Measurements from ENCODE around the gene SIK3.

Gene SIK3

DNA sequence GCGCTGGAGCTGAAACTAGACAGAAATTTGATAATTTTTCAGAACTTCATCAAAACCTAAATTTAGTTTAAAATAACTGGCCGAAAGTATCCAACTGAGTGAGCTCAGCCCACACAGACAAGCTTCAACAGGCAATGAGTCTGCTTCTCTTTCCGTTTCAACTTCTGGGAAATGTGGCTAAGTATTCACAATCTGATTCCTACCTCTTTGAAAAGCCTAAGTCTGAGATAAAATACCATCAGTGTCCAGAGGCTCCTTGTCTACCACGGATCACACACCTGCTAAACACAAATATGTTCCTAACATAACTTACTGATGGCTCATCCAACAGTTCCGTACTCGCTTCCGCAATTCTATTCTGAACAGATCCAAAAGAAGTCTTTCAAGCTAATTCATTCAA lies 8.5 kb downstream of the SIK3 start:
- H3K36me3 ChIP-seq (ENCODE audit: insufficient read depth, low read depth, low read length), result no peaks in the 10 kb centered on the region
- no peak overlapping the region for H3K4me3 ChIP-seq (ENCODE audit: low read length)
- no peaks in the 10 kb centered on the region for H3K9me3 ChIP-seq (ENCODE audit: insufficient read depth, low read depth, low read length)
- H3K27ac ChIP-seq (ENCODE audit: low read length), result no peak overlapping the region
- no peak overlapping the region for H3K9ac ChIP-seq (ENCODE audit: low read depth, low read length)
- no peaks in the 10 kb centered on the region for H3K27me3 ChIP-seq (ENCODE audit: insufficient read depth, low read length)
- no peaks in the 10 kb centered on the region for H3K4me1 ChIP-seq (ENCODE audit: insufficient read depth, low read length)

- H3K27ac ChIP-seq (ENCODE audit: low read length), result no peak overlapping the region
- no peak overlapping the region for H3K4me3 ChIP-seq (ENCODE audit: low read length)
- peaks cover 4% of the 10 kb centered on the region; the same call in 1 of the 2 replicates for H3K4me1 ChIP-seq (ENCODE audit: insufficient read depth, low read length)
- H3K9me3 ChIP-seq (ENCODE audit: insufficient read depth, low read depth, low read length), result no peaks in the 10 kb centered on the region
- no peaks in the 10 kb centered on the region for H3K36me3 ChIP-seq (ENCODE audit: insufficient read depth, low read depth, low read length)
- H3K9ac ChIP-seq (ENCODE audit: low read depth, low read length), result no peak overlapping the region
- H3K27me3 ChIP-seq (ENCODE audit: insufficient read depth, low read length), result no peaks in the 10 kb centered on the region
Measured at GRCh38 chr11:117087446-117087845, 10.8 kb downstream of the SIK3 start.

GRCh38 chr11:117084992-117085391 lies 13.2 kb downstream of the SIK3 start:
- H3K27ac ChIP-seq (ENCODE audit: low read length), result no peak overlapping the region
- H3K27me3 ChIP-seq (ENCODE audit: insufficient read depth, low read length), result no peaks in the 10 kb centered on the region
- no peak overlapping the region for H3K4me3 ChIP-seq (ENCODE audit: low read length)
- H3K36me3 ChIP-seq (ENCODE audit: insufficient read depth, low read depth, low read length), result no peaks in the 10 kb centered on the region
- no peak overlapping the region for H3K9ac ChIP-seq (ENCODE audit: low read depth, low read length)
- H3K4me1 ChIP-seq (ENCODE audit: insufficient read depth, low read length), result peaks cover 4% of the 10 kb centered on the region; the same call in 1 of the 2 replicates
- no peaks in the 10 kb centered on the region for H3K9me3 ChIP-seq (ENCODE audit: insufficient read depth, low read depth, low read length)

DNA sequence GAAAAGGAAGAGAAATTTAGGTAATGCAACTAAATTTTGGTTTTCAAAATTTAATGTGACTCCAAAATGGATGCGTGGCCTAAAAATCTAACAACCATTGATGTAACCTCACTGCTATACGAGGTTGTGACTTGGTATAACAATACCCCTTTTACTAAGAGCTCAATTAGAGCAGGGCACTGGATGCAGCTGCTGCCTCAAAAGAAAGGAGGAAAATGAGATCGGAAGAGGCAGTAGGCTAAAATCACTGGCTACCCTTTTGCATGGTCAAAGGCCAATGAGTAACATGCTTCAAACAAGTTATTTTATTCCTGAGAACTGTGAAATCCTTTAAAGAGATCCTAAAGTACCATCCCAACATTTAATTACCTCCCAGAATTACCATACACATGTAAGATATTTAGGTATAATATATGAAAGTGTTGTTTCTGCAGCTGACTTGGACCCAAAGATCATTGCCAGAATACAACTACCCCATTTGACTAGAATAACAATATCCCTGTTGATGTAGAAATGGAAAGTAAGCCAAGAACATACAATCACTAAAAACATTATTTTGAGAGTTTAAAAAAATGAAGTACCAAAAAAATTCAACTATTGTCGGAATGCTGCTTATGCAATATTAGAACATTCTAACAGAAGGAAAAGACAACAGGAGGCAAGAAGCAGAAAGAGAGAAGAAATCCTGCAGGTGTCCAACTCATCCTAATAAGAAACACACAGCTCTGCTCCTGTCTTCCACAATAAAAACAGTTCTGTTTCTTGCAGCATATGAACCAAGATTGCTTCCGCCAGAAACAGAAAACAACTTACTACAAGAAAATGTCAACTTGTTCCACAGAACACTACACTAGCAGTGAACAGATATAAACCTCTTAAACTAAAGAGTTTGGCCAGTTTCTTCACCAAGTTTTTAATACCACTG lies 15.0 kb downstream of the SIK3 start:
- peaks cover 7% of the 10 kb centered on the region; the same call in 1 of the 2 replicates for H3K4me1 ChIP-seq (ENCODE audit: insufficient read depth, low read length)

DNA sequence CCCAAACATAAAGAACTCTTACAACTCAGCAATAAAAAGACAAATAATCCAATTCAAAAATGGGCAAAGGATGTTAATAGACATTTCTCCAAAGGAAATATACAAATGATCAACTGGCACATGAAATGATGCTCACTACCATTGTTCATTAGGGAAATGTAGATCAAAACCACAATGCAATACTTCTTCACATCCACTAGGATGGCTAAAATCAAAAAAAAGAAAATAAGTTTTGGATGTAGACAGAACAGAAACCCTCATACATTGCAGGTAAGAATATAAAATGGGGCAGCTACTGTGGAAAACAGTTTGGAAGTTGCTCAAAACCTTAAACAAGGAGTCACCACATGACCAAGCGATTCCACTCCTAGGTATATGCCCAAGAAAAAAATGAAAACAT lies 16.3 kb downstream of the SIK3 start:
- H3K9ac ChIP-seq (ENCODE audit: low read depth, low read length), result no peak overlapping the region
- H3K27ac ChIP-seq (ENCODE audit: low read length), result no peak overlapping the region
- peaks cover 21% of the 10 kb centered on the region for H3K4me1 ChIP-seq (ENCODE audit: insufficient read depth, low read length)
- H3K9me3 ChIP-seq (ENCODE audit: insufficient read depth, low read depth, low read length), result no peaks in the 10 kb centered on the region
- no peak overlapping the region for H3K4me3 ChIP-seq (ENCODE audit: low read length)
- no peaks in the 10 kb centered on the region for H3K36me3 ChIP-seq (ENCODE audit: insufficient read depth, low read depth, low read length)
- no peaks in the 10 kb centered on the region for H3K27me3 ChIP-seq (ENCODE audit: insufficient read depth, low read length)

More for the DNA sequence above, 15.0 kb downstream of the SIK3 start:
- Histone ChIP-seq H3K36me3 (ENCODE audit: insufficient read depth, low read depth, low read length) (no peaks in the 10 kb centered on the region), H3K9ac (ENCODE audit: low read depth, low read length) (no peak overlapping the region), H3K27me3 (ENCODE audit: insufficient read depth, low read length) (no peaks in the 10 kb centered on the region), H3K27ac (ENCODE audit: low read length) (no peak overlapping the region), H3K9me3 (ENCODE audit: insufficient read depth, low read depth, low read length) (no peaks in the 10 kb centered on the region), H3K4me3 (ENCODE audit: low read length) (no peak overlapping the region)

DNA sequence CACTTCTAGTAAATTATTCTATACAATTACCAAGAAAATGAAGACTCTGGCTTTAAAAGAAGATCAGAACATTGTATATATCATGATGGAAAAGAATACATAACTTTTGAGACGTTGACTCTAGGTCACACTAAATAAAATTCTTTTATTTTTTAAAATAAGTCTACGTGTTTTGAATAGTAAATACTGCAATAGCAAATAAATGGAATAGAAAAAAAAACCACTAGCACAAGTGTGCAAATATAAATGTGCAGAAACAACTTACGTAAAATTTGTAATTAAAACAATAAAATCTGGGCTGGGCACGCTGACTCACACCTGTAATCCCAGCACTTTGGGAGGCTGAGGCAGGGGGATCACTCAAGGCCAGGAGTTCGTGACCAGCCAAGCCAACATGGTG lies 17.9 kb downstream of the SIK3 start:
- no peaks in the 10 kb centered on the region for H3K9me3 ChIP-seq (ENCODE audit: insufficient read depth, low read depth, low read length)
- H3K4me3 ChIP-seq (ENCODE audit: low read length), result no peak overlapping the region
- no peaks in the 10 kb centered on the region for H3K27me3 ChIP-seq (ENCODE audit: insufficient read depth, low read length)
- H3K27ac ChIP-seq (ENCODE audit: low read length), result no peak overlapping the region
- H3K36me3 ChIP-seq (ENCODE audit: insufficient read depth, low read depth, low read length), result no peaks in the 10 kb centered on the region
- peaks cover 22% of the 10 kb centered on the region for H3K4me1 ChIP-seq (ENCODE audit: insufficient read depth, low read length)
- no peak overlapping the region for H3K9ac ChIP-seq (ENCODE audit: low read depth, low read length)

GRCh38 chr11:117076941-117077691 lies 21.1 kb downstream of the SIK3 start:
- peaks cover 18% of the 10 kb centered on the region for H3K4me1 ChIP-seq (ENCODE audit: insufficient read depth, low read length)
- no peak overlapping the region for H3K9ac ChIP-seq (ENCODE audit: low read depth, low read length)
- peak overlapping the region; percentile 8; the same call in 1 of the 2 replicates for H3K4me3 ChIP-seq (ENCODE audit: low read length)
- no peaks in the 10 kb centered on the region for H3K27me3 ChIP-seq (ENCODE audit: insufficient read depth, low read length)
- H3K27ac ChIP-seq (ENCODE audit: low read length), result no peak overlapping the region
- no peaks in the 10 kb centered on the region for H3K36me3 ChIP-seq (ENCODE audit: insufficient read depth, low read depth, low read length)
- H3K9me3 ChIP-seq (ENCODE audit: insufficient read depth, low read depth, low read length), result no peaks in the 10 kb centered on the region

DNA sequence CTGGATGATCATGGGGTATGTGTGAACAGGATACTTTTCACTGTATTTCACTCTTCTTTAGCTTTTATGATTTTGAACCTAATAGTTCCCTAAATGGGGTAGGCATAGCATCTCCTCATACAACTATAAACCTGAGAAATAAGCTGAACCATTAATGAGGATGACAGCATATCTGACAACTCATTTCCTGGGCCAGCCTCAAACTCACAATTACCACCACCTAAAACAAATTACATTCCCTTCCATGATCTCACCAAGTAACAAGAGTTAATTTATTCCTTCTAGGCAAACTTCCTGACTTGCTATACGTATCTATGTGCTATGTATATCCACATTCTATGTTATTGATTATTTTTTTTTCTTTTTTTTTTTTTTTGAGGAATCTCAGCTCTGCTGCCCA lies 23.0 kb downstream of the SIK3 start:
- H3K9me3 ChIP-seq (ENCODE audit: insufficient read depth, low read depth, low read length), result no peaks in the 10 kb centered on the region
- H3K4me1 ChIP-seq (ENCODE audit: insufficient read depth, low read length), result peaks cover 21% of the 10 kb centered on the region

GRCh38 chr11:117074119-117074518 lies 24.1 kb downstream of the SIK3 start:
- Histone ChIP-seq H3K27ac (ENCODE audit: low read length) (no peak overlapping the region), H3K9ac (ENCODE audit: low read depth, low read length) (no peak overlapping the region), H3K27me3 (ENCODE audit: insufficient read depth, low read length) (no peaks in the 10 kb centered on the region), H3K9me3 (ENCODE audit: insufficient read depth, low read depth, low read length) (no peaks in the 10 kb centered on the region), H3K4me1 (ENCODE audit: insufficient read depth, low read length) (peaks cover 21% of the 10 kb centered on the region), H3K36me3 (ENCODE audit: insufficient read depth, low read depth, low read length) (no peaks in the 10 kb centered on the region), H3K4me3 (ENCODE audit: low read length) (no peak overlapping the region)

More for the DNA sequence above, 23.0 kb downstream of the SIK3 start:
- Histone ChIP-seq H3K27me3 (ENCODE audit: insufficient read depth, low read length) (no peaks in the 10 kb centered on the region), H3K36me3 (ENCODE audit: insufficient read depth, low read depth, low read length) (no peaks in the 10 kb centered on the region), H3K9ac (ENCODE audit: low read depth, low read length) (no peak overlapping the region), H3K27ac (ENCODE audit: low read length) (no peak overlapping the region), H3K4me3 (ENCODE audit: low read length) (no peak overlapping the region)

- Histone ChIP-seq H3K4me3 (ENCODE audit: low read length) (no peak overlapping the region), H3K9ac (ENCODE audit: low read depth, low read length) (no peak overlapping the region), H3K9me3 (ENCODE audit: insufficient read depth, low read depth, low read length) (no peaks in the 10 kb centered on the region), H3K4me1 (ENCODE audit: insufficient read depth, low read length) (peaks cover 18% of the 10 kb centered on the region), H3K27ac (ENCODE audit: low read length) (no peak overlapping the region), H3K27me3 (ENCODE audit: insufficient read depth, low read length) (no peaks in the 10 kb centered on the region), H3K36me3 (ENCODE audit: insufficient read depth, low read depth, low read length) (no peaks in the 10 kb centered on the region)
Measured at GRCh38 chr11:117073539-117073938, 24.7 kb downstream of the SIK3 start.

GRCh38 chr11:117072517-117073461 lies 25.4 kb downstream of the SIK3 start:
- Histone ChIP-seq H3K27ac (ENCODE audit: low read length) (no peak overlapping the region), H3K27me3 (ENCODE audit: insufficient read depth, low read length) (no peaks in the 10 kb centered on the region), H3K4me1 (ENCODE audit: insufficient read depth, low read length) (peaks cover 14% of the 10 kb centered on the region), H3K36me3 (ENCODE audit: insufficient read depth, low read depth, low read length) (no peaks in the 10 kb centered on the region), H3K9me3 (ENCODE audit: insufficient read depth, low read depth, low read length) (no peaks in the 10 kb centered on the region), H3K9ac (ENCODE audit: low read depth, low read length) (no peak overlapping the region), H3K4me3 (ENCODE audit: low read length) (no peak overlapping the region)
